LNCAP (cell line): ENCODE measurements around the gene HS2ST1.

Experiments
- TF ChIP-seq, protein P1 (sequence below): fragments of 450-650 bp; IDR thresholded peaks from 2 replicates; pipeline ENCODE4 v1.5.1; 2017; ENCODE audit warnings: mild to moderate bottlenecking

Gene HS2ST1

DNA sequence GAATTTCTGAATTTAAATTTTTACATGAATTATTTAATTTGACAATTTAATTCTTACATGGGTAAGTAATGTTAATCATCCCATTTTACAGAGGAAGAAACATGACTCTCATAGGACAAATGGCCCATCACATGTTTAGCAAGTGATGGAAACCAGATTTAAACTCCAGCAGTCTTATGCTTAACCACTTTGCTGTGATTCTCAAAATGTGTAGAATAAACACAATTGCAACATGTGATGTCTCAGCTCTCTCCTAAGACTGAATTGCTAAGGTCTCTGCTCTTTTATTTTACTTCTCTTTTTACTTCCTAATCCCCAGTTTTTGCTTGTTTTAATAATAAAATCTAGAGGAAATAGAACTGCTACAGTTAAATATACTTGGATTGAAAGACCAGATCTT is 42.8 kb downstream of the HS2ST1 start:
- TF ChIP-seq, protein P1, sequence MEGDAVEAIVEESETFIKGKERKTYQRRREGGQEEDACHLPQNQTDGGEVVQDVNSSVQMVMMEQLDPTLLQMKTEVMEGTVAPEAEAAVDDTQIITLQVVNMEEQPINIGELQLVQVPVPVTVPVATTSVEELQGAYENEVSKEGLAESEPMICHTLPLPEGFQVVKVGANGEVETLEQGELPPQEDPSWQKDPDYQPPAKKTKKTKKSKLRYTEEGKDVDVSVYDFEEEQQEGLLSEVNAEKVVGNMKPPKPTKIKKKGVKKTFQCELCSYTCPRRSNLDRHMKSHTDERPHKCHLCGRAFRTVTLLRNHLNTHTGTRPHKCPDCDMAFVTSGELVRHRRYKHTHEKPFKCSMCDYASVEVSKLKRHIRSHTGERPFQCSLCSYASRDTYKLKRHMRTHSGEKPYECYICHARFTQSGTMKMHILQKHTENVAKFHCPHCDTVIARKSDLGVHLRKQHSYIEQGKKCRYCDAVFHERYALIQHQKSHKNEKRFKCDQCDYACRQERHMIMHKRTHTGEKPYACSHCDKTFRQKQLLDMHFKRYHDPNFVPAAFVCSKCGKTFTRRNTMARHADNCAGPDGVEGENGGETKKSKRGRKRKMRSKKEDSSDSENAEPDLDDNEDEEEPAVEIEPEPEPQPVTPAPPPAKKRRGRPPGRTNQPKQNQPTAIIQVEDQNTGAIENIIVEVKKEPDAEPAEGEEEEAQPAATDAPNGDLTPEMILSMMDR = no peak

DNA sequence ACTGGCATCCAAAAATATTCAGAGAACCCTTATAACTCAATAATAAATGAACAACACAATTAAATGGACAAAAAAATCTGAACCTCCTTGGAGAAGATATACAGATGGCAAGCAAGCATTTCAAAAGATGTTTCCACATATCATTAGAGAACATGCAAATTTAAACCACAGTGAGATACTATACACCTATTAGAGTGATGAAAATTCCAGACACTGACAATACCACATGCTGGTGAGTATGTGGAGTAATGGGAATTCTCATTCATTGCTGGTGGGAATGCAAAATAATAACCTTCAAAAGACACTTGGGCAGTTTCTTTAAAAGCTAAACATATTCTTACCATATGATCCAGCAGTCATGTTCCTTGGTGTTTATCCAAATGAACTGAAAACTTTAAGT is 46.1 kb downstream of the HS2ST1 start:
- TF ChIP-seq, protein P1 = no peak

DNA sequence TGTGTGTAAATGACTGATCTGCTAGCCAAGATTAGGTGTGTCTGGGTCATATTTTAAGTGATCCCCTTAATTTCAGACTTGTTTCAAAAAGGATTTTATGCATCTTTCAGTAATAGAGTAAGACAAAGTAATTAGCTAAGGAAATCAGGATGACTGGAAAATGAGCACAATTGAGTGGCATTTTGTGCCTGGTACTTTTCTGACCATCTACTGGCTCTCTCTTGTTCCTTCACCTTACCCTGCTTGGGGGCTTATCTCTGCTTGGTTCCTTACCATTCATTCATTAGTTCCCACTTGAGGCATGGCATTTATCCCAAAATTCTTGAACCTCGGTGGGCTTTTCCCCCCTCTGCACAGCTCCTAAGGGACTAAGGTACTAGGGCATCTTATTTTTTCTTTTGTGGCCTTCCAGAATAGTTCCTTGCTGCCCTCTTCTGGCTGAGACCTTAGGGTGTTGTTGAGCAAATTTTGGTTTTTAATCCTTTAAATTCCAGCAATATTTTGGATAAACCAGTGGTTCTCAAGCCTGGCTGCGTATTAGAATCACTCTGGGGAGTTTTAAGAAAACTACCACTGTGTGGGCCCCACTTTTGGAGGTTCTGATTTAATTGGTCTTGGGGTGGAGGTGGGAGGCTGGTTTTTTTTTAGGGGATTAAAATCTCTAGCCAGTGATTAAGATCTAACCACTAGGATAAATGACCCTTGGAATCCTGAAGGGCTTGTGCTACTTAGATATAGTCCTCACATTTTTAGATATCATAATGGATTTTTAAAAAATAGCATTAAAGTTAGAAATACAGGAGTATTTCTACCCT is 50.8 kb downstream of the HS2ST1 start:
- TF ChIP-seq, protein P1 = peak; percentile 70

DNA sequence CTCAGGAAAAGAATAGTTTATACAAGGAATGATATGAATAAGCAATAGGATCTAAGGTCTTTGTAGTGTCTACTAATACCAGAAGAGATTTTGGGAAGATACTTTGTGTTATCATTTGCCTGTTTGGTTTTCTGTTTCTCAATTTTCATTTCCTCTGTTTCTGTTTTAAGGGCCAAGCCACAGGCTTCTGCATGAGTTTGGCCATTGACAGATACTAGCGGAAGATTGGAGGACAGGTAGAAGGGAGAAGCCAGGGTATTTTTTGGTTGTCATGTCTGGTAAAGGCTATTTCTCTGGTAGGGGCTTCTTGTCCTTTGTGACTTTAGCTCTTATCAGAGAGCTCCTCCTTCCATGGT is 51.4 kb downstream of the HS2ST1 start:
- TF ChIP-seq, protein P1 = no peak

DNA sequence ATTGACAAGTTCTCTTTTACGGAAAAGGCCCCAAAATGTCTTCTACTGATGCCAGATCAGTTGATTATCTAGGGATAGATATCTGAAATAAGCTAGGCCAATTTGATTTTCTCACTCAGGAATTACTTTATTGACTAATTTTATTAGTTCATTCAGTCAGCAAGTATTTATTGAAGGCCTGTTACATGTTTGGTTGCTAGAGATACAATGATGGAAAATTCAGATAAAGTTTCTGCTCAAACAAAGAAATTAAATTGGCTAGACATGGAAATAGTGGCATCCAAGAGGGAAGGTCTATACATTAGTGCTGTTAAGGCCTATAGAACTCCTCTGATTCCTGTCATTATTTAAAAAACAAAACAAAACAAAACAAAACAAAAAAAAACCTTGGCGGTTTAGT is 56.5 kb downstream of the HS2ST1 start:
- TF ChIP-seq, protein P1 = no peak

DNA sequence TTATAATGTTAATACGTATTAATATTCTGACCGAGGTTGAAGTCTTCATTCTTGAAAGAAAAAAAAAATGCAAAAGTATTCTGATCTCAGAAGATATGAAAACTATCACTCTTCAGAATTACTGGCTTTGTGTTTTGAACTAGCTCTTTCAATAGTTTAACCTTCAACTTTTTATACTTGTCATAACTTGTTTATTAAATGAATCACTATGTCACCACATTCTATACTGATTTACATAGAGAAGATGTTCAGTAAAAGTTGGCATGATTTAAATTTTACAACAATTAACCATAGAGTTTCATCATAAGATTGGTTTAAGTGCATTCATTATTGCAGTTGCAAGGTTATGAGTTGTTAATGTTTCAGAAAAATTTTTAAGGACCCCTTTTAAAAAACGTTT is 57.3 kb downstream of the HS2ST1 start:
- TF ChIP-seq, protein P1 = no peak

DNA sequence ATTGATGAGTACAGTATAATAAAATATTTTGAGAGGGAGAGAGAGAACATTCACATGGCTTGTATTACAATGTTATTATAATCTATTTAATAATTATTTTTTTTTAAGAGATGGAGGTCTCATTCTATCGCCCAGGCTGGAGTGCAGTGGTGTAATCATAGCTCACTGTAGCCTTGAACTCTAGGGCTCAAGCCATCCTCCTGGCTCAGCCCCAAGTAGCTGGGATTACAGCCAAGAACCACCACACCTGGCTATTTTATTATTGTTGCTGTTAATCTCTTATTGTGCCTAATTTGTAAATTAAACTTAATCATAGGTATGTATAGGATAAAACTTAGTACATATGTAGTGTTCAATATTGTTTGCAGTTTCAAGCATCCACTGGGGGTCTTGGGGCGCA is 57.8 kb downstream of the HS2ST1 start:
- TF ChIP-seq, protein P1 = no peak
